OCI-LY3 (cell line): ENCODE measurements around the gene CFAP69.

Experiments used
- H2AFZ ChIP-seq: fragments of 200-600, 300-600 bp; shearing (Covaris generic); 2 replicates; pipeline ENCODE4 v1.6.0; 2014; ENCODE audit warnings: antibody characterized with exemption, low read depth, low read length
- H3K27ac ChIP-seq: fragments of 200-600, 300-600 bp; sonication (generic); 2 replicates; pipeline ENCODE4 v1.5.1; 2014; ENCODE audit warnings: mild to moderate bottlenecking, low read length, moderate library complexity, mixed read lengths
- H3K27me3 ChIP-seq: fragments of 200-600, 300-600 bp; sonication (generic); 2 replicates; pipeline ENCODE4 v1.6.1; 2014; ENCODE audit warnings: low read depth, low read length, mixed read lengths
- H3K36me3 ChIP-seq: fragments of 200-600, 300-600 bp; sonication (generic); replicated peaks from 2 replicates; pipeline ENCODE3; 2014; ENCODE audit warnings: low read depth, low read length, mixed read lengths
- H3K4me1 ChIP-seq: fragments of 300-600, 200-600 bp; sonication (generic); 2 replicates; pipeline ENCODE4 v1.6.1; 2014; ENCODE audit warnings: low read length, mixed read lengths
- H3K4me2 ChIP-seq: fragments of 200-600, 300-600 bp; sonication (generic); 2 replicates; pipeline ENCODE4 v1.6.1; 2014; ENCODE audit warnings: low read length, mixed read lengths
- H3K4me3 ChIP-seq: fragments of 300-600, 200-600 bp; sonication (generic); 2 replicates; pipeline ENCODE4 v1.5.1; 2014; ENCODE audit warnings: antibody characterized with exemption, mild to moderate bottlenecking, low read length, moderate library complexity
- H3K79me2 ChIP-seq: fragments of 300-600, 200-600 bp; shearing (Covaris generic); 2 replicates; pipeline ENCODE4 v1.6.1; 2014; ENCODE audit warnings: mild to moderate bottlenecking, low read length, mixed read lengths
- H3K9ac ChIP-seq: fragments of 300-600, 200-600 bp; shearing (Covaris generic); 2 replicates; pipeline ENCODE4 v1.6.0; 2014; ENCODE audit warnings: mild to moderate bottlenecking, low read length, moderate library complexity
- H3K9me3 ChIP-seq: fragments of 200-600, 300-600 bp; shearing (Covaris generic); 2 replicates; pipeline ENCODE4 v1.6.1; 2014; ENCODE audit warnings: low read length, mixed read lengths; ENCODE audit not compliant: insufficient read depth
- H4K20me1 ChIP-seq: fragments of 200-600, 300-600 bp; sonication (generic); 2 replicates; pipeline ENCODE4 v1.6.1; 2016; ENCODE audit warnings: low read length, mixed read lengths; ENCODE audit not compliant: insufficient read depth
- CTCF ChIP-seq: fragments of 200-600, 300-600 bp; sonication (generic); IDR thresholded peaks from 2 replicates; pipeline ENCODE4 v1.5.1; 2014; ENCODE audit warnings: antibody characterized with exemption, low read length, low read depth
- EZH2phosphoT487 ChIP-seq: fragments of 200-600 bp; shearing (Covaris generic); IDR thresholded peaks from 2 replicates; pipeline ENCODE4 v1.6.1; 2018; ENCODE audit warnings: antibody characterized with exemption, mixed run types, low read depth

CFAP69 gene

GRCh38 chr7:90209776-90210175 lies 35.2 kb upstream of the CFAP69 start:
- H3K9me3 ChIP-seq, result peaks cover 3% of the 10 kb centered on the region; the same call in 1 of the 2 replicates
- no peak overlapping the region for H3K4me3 ChIP-seq
- peaks cover 13% of the 10 kb centered on the region for H3K4me1 ChIP-seq
- no peak overlapping the region for H3K27ac ChIP-seq
- no peaks in the 10 kb centered on the region for H4K20me1 ChIP-seq
- H3K4me2 ChIP-seq, result no peak overlapping the region
- TF ChIP-seq EZH2phosphoT487 (no peak), CTCF (no peak)
- H3K79me2 ChIP-seq, result no peaks in the 10 kb centered on the region
- H3K27me3 ChIP-seq, result no peaks in the 10 kb centered on the region
- H3K9ac ChIP-seq, result no peak overlapping the region
- no peak overlapping the region for H2AFZ ChIP-seq
- no peaks in the 10 kb centered on the region for H3K36me3 ChIP-seq

- Histone ChIP-seq H3K27me3 (no peaks in the 10 kb centered on the region), H3K9me3 (peaks cover 3% of the 10 kb centered on the region; the same call in 1 of the 2 replicates), H3K27ac (no peak overlapping the region), H4K20me1 (no peaks in the 10 kb centered on the region), H2AFZ (no peak overlapping the region), H3K9ac (no peak overlapping the region), H3K4me1 (peaks cover 13% of the 10 kb centered on the region), H3K4me3 (no peak overlapping the region), H3K4me2 (no peak overlapping the region), H3K36me3 (no peaks in the 10 kb centered on the region), H3K79me2 (no peaks in the 10 kb centered on the region)
- TF ChIP-seq EZH2phosphoT487 (no peak), CTCF (no peak)
These were observed 34.5 kb upstream of the CFAP69 start for GRCh38 chr7:90210475-90210874.

- no peak overlapping the region for H3K4me2 ChIP-seq
- no peak overlapping the region for H3K9ac ChIP-seq
- H3K9me3 ChIP-seq, result peaks cover 3% of the 10 kb centered on the region; the same call in 1 of the 2 replicates
- peaks cover 13% of the 10 kb centered on the region for H3K4me1 ChIP-seq
- no peaks in the 10 kb centered on the region for H3K36me3 ChIP-seq
- no peaks in the 10 kb centered on the region for H3K79me2 ChIP-seq
- H3K4me3 ChIP-seq, result no peak overlapping the region
- TF ChIP-seq CTCF (no peak), EZH2phosphoT487 (no peak)
- no peaks in the 10 kb centered on the region for H3K27me3 ChIP-seq
- H3K27ac ChIP-seq, result no peak overlapping the region
- H4K20me1 ChIP-seq, result no peaks in the 10 kb centered on the region
- no peak overlapping the region for H2AFZ ChIP-seq
These were observed 34.0 kb upstream of the CFAP69 start for GRCh38 chr7:90210981-90211380.

- no peak within 1 kb of the TSS for H3K9ac ChIP-seq
- no peaks in the 10 kb centered on the region for H3K79me2 ChIP-seq
- H3K27me3 ChIP-seq, result no peaks in the 10 kb centered on the region
- H2AFZ ChIP-seq, result no peak within 1 kb of the TSS
- no peak within 1 kb of the TSS for H3K4me3 ChIP-seq
- H3K9me3 ChIP-seq, result 0 out of 2 replicates have a peak, but pooled peaks cover 3% of the 10 kb centered on the region
- peaks cover 13% of the 10 kb centered on the region for H3K4me1 ChIP-seq
- TF ChIP-seq EZH2phosphoT487, result no peak
- TF ChIP-seq CTCF, result no peak
- no peak within 1 kb of the TSS for H3K27ac ChIP-seq
- H4K20me1 ChIP-seq, result no peaks in the 10 kb centered on the region
- no peaks in the 10 kb centered on the region for H3K36me3 ChIP-seq
- H3K4me2 ChIP-seq, result no peak within 1 kb of the TSS
These were observed 33.4 kb upstream of the CFAP69 start, which contains the start of gene STEAP2 for GRCh38 chr7:90211391-90212148. Gene STEAP2 (plus strand): TSS chr7:90211740. CDS start chr7:90225083, 13,343 bp downstream.
